GM20431 (cell line): Measurements from ENCODE around the gene AK5.

Source experiments
- in situ Hi-C: fragments of 300-500 bp; cut with MseI, MboI; formaldehyde crosslinking; loops from one replicate; pipeline ENCODE4 v1.15.0; 2020; ENCODE audit warnings: low sequenced_read_pairs; ENCODE audit not compliant: unreplicated experiment

The AK5 gene

DNA sequence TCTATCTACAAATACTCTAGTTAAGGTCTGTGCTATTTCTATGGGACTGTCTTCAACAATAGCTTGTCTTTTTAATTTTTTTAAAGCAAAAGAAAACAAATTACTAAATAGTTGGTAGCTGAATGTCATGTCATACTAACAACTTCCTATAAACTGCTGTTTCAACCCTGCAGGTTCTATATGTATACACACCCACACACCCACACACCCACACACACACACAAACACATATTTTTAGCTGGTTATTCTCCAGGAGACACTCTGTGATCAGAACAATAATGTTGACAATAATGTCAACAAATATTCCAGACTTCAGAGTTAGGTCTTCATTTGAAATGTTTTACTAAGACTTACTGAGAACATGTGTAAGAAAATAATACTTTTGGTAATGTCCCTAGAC lies 66.7 kb downstream of the AK5 start:
- in situ Hi-C loops: no loop called here

DNA sequence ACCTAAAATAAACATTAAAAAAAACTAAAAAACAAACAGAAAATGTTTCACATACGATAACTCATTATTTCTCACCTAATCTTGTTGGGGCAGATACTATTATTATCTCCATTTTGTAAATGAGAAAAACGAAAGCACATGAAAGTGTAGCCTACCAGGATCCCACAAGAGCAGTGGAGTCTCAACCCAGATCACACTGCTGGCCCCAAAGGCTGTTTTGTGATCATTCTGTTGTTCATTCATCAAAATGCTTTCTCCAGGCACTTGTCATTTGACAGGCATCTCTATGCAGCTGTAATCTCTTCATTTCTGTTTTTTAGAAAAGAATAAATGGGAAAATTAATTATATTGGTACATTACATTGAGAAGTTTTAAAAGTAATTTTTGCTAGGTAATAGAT lies 67.5 kb downstream of the AK5 start:
- in situ Hi-C loops: no loop called here

DNA sequence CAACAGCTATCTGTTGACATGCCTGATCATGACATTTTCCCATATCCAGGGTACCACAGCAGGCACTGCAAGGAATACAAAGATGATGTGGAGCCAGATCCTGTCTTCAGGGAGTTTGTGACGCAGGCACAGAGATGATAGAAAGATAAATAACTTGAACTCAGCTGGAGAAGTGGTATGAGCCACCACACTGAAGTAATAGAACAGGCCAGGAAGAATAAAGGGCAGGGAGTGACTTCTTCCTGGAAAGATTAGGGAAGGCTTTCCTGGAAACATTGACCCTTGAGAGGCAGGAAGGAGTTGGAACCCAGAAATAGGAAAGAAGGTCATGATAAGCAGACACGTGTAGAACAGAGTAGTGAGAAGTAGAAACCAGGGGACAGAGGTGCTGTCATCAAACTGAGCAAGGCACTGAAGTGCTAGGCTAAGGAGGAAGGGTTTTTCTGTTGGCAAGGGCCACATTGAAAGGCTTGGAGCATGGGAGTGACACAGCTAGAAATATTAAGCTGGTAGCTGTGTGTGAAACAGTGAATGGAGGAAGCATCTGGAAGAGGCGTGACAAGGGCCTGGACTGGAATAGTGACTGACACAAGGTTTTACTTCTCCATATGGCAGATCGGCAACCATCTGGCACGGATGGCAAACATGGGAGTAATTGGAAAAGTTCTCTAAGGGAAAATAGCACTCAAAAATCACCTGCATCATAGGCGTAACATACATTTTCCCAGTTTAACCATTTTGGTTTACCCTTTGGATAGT lies 68.4 kb downstream of the AK5 start:
- in situ Hi-C loops: no loop called here

DNA sequence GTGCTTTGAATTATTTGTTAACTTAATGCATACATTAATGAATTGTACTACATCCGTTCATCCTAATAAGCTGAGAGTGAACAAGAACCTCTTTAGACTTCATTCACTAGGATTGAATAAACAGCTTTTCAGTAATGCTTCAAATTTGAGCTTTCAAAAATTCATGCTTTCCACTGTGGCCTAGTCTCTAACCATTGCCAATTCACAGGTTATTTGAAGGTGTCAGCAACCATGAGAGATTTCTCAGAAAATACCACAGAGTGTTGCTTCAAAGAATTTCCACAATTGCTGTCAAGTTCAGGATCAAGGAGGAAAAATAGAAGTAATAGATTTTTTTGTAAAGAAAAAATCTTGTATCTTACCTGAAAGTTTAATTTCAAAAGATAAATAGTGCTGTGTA lies 72.7 kb downstream of the AK5 start:
- in situ Hi-C loops: no loop called here

DNA sequence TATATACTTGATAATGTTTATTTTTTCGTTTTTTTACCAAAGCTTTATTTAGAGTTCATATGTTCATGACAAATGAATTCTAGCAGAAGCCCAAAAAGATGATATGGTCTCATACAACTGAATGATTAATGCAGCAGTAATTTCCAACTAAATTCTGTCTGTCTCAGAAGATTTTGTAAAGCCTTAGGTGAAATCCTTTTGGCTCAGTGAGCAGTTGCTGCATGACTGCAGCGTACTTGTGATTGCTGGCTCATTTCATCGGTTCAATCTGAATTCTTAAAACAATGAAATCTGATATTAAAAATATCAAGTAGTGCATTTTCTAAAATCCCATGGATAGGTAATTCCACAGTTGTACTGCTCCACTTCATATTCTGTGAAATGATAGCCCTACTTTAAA lies 73.2 kb downstream of the AK5 start:
- in situ Hi-C loops: no loop called here

DNA sequence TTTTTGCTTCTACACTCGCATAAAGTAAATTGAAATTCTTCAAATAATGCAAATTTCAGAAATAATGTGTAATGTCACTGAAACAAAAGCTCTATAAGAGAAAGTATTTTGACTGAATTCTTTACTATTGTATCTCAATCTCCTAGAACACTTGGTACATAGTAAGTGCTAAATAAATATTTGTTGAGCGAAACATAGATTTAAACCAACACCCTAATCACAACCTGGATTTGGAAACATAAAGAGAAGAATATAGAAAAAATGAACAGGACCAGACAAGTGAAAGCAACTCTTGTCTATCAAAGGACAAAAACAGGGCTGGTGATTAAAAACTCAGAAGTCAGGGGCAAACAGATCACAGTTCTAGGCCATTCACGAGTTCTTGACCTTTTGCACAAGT lies 74.3 kb downstream of the AK5 start:
- in situ Hi-C loops: no loop called here

DNA sequence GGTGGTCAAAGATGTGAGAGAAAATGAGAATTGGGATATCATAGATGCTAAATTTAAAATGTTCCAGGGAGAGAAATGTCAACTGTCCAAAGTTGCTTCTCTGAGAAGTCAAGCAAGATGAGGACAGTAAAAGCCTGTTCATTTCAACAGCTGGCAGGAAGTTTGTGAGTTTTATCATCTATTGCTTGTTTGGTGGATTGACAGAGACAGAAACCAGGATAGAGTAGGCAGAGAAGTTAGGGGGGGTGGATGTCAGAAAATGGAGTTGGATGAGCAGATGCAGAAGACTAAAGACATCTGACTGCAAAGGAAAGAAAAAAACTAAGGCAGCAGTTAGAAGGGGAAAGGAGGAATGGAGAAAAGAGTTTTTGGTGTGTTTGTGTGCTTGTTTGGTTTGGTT lies 78.4 kb downstream of the AK5 start:
- in situ Hi-C loops: no loop called here

DNA sequence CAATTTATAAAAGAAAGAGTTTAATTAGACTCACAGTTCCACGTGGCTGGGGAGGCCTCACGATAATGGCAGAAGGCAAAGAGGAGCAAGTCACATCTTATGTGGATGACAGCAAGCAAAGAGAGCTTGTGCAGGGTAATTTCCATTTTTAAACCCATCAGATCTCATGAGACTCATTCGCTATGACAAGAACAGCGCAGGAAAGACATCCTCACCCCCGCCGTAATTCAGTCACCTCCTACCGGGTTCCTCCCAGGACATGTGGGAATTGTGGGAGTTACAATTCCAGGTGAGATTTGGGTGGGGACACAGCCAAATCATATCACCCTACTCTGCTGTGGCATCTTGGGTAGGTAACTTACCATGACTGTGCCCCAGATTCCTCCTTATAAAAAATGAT lies 79.8 kb downstream of the AK5 start:
- in situ Hi-C loops: no loop called here

DNA sequence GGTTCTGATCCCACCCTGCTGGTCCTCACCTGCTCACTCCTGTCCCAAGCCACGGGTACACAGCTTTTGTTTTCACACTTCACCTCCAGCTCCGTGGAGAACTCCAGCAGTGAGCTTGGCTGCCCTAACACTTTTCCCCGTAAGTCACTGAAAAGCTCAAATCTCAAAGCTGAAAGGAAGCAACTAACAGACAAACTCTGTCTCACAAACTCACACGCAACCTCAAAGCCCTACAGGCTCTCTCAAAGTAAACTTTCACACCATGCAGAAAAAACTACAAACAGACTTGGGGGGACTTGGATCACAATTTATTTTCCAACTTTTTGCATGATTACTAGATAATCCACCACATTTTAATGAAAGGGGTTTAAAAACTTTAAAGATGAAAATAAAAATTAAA lies 88.3 kb downstream of the AK5 start:
- in situ Hi-C loops: no loop called here

DNA sequence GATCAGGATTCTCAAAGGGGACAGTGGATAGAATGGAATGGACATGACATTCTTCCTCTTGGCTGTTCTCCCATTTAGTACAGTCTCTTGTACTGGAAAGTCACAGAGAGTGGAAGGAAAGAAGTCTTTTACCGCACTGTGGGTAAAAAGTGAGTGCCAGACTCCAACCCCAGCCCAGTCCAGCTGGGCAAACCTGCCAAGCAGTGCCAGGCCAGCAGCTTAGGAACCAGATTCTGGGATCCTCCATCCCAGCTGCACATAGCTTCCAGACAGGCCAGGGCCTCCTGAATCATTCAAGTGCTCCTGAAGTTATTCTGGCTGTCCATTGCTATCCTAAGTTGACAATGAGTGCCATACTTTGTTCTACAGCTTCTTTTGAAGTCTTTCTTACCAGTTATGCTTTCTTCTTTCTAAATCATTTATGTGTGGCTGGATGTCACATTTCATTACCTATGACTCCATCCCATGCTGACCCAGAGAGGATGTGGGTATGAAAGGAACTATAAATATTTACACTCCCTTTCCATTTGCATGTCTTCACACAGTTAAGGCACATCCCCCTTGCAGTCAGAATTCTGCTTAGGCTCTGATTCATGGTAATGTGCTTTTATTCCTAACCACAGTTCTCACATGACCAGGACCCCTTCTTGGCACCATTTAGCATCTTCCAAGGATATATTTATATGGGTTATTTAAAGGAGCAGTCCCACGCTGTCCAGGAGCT lies 88.9 kb downstream of the AK5 start:
- in situ Hi-C loops: no loop called here

DNA sequence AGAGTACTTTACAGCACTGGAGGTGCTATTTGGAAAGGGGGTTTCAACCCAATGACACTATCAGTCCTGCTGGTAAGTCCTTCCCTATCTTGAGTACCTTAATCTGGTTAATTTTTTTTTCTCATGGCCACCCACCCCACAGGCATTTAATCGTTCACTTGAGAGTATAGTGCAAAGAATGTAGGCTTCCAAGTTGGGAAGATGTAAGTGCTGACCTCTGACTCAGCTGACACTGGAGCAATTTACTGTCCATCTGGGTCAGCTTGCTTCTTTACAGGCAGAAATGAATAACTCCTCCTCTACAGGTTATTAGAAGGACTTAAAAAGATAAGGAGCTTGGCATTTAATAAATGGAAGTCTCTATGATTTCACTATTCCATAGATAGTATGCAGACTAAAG lies 89.6 kb downstream of the AK5 start:
- in situ Hi-C loops: no loop called here

DNA sequence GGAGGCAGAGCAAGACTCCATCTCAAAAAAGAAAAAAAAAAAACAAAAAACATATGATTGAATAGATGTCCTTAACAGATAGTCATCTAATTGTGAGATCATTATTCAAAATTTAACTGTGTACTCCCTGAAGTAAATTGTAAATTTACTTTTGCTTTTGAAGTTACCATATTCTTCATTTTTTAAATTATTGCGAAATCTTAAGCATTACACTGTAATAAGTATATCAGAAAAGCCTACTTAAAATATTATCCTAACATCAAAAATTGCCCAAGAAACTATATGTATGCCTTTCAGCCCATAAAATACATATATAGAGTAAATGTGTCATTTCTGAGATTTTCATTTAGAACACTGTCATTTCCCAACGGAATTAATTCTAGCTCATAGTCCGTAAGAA lies 91.9 kb downstream of the AK5 start:
- in situ Hi-C loops: no loop called here

DNA sequence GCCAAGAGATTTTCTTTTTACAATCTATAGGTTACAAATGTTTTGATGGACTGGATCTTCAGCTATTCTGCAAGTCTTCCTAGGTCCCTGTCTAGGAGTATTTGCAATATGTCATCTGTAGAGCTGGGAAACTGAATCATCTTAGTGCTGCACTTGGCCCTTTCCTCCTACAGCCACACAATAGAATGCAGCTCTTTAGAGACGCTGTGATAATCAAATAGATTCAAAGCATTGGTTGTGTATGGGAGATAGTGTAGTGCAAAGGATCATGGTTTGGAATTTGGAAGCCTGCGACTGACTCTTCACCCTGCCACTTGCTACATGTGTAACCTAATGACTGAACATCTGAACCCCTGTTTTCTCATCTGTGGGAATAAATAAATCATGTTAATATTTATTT lies 93.7 kb downstream of the AK5 start:
- in situ Hi-C loops: no loop called here

DNA sequence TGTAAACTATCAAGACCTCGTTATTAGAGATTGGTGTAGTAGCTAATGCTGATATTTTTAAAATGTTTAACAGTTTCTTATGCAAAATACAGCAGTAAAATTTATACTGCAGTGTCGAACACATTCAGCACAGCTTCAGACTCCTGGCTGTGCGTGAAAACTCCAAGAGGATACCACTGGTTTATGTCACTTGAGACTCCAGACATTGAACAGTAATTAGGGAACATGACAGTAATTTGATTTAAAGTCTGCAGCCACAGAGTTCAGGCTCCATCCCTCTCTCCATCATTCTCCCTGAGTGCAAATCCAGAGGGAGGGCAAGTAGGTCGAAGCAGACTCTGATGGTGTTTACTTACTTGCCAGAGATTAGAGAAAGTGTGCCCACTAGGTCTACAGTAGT lies 94.2 kb downstream of the AK5 start:
- in situ Hi-C loops: no loop called here

DNA sequence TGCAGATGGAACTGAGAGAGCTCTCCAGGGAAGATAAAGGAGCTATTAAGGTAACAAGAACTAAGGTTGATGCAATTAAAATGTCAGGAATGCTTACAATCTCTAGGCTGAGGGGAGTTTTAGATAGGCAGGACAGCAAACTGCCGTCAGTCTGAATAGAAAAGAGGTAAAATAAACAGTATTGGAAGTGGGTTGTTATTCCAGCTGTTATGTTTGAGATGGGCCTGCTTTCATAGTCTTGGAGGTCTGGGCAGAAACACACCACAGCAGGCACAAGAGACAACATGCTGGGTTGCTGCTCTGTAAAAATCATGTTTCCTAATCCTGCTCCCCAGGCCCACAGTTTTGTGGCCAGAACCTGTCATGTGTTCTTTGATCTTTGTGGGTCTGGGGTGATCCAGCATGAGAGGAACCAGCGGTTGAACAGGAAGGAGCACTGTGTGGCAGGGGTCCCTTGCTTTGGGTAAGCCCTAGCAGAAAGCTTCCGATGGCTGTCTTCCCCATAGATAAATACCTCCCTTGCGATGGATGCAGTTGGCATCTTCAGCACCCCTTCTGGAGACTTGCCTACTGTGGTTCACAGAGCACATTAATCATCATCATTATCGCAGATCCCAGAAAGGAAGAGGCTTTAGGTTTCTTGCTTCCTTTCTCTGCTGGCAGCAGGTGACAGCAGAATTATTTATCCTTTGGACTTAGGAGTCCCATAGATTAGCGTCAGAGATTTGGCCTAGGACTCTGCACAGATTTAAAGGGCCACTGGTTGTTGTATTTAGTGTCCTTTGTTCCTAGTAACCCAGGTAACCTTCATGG lies 97.1 kb downstream of the AK5 start:
- in situ Hi-C loops: no loop called here

DNA sequence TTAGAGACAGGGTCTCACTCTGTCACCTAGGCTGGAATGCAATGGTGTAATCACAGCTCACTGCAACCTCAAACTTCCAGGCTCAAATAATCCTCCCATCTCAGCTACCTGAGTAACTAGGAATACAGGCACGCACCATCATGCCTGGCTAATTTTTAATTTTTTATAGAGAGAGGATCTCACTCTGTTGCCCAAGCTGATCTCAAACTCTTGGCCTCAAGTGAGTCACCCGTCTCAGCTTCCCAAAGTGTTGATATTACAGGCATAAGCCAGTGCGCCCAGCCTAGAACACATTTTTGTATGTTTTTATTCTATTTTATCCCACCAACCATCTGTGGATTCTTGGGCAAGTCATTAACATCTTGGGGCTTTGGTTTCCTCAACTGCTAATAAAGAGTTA lies 100.5 kb downstream of the AK5 start:
- in situ Hi-C loops: no loop called here

DNA sequence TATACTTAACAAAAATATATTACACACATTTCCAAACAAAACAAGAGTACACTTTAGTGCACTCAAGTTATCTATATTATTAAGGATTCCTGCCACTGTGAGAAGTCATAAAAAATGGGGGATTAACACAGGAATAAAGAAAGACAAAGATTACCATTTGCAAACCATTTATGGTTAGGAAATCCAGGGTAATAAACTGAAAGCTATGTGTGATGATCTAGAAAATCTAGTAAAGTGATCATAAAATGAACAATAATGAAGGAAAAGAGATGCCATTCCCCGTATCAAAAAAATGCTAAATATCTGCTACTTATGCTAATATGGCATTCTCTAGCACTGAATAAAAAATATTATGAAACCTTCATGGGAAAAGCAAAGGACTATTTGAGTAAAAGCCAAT lies 101.4 kb downstream of the AK5 start:
- in situ Hi-C loops: no loop called here

DNA sequence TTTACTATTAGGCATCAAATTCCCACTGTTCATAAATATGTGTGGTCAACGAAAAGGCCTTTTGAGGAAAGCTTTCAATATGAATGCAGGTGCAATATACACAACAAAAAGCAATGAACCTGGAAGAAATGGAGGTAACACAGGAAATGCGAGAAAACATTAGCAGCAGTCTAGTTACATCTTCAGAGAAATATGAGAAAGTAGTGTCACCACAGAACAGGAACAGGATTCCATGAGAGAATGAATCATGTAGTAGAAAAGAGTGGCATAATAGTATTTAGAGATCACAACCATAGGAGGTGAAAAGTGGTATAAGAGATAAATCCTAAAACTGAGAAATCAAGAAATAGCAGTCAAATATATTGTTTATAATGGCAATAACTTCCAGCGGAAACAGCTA lies 103.7 kb downstream of the AK5 start:
- in situ Hi-C loops: no loop called here

DNA sequence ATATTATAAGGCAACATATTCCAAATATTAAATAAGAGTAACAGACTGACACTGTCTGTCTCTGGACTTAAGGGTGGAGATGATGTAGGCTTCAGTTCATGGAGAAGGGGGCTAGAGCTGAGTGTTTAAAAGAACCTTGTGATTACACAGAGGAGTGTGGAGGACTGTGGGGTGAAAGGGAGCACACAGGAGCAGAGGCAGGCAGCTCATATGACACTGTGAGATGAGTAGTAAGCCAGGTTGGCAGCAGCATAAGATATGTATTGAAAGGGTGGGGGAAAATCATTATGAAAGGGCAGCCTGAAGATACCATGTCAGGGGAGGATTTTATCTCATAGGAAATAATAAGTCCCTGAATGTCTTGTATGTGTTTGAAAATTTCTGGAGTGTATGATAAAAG lies 104.5 kb downstream of the AK5 start:
- in situ Hi-C loops: no loop called here

DNA sequence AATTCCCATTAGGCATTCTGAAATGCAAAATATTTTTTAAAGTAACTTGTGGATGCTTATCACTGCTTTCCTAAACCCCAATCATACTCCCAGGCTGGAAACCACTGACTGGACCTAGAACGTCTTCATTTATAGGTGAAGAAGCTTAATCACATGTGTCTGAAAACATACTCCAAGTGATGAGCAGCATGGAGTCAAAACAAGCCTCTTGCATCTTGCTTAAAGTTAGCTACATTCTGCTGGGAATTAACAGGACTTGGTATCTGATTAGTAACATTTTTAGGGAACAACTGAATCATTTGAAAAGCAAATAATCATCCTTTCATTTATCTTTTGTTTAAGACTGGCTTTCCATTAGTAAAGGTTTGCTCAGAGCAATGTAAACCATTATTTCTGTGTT lies 105.7 kb downstream of the AK5 start:
- in situ Hi-C loops: no loop called here

DNA sequence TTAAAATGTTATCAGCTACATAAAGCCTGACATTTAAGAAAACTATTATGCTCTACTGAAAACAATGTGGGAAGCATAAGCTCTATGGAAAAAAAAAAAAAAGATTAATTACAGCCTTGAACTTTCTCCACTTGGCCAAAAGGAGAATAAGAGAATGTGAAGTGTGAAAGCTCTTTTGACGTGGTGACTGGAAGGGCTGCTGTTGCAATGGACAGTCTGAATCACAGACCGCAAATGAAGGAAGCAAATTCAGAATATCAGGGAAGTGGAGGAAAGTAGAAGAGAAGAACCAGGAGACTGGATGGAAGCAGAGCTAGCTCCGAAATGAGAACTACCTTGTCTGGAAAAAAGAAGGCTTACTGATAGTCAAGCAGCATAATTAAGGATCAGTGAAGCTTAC lies 106.8 kb downstream of the AK5 start:
- in situ Hi-C loops: no loop called here
